HepG2 (cell line): ENCODE measurements around the gene TOP2B. TPM values are rescaled to one million over a fixed set of nuclear protein-coding genes. Genes with fewer than 3 reads are reported as not detected.

Experiments
- ATAC-seq: fragments of 200-7000 bp; cut with Tn5 transposase; 3 replicates; pipeline ENCODE4 v1.9.1; 2020; ENCODE audit warnings: mild to moderate bottlenecking, moderate library complexity
- BruUV-seq: library from RNA; stranded (reverse); fragments of 400-500 nt; replicated peaks from 2 replicates; lab custom pipeline; 2021; lab: Mats Ljungman, UMichigan
- CTCF ChIA-PET: fragments of 300-600 bp; formaldehyde crosslinking; extraction: SDS; loops from one replicate; lab custom pipeline; 2021; ENCODE audit warnings: low total read pairs, inconsistent platforms, low intra/inter-chr PET ratio; lab: Yijun Ruan, JAX
- POLR2A ChIA-PET: fragments of 350-600 bp; sonication (Branson Sonifier 250); formaldehyde crosslinking; loops from one replicate; lab custom pipeline; 2020; ENCODE audit warnings: antibody characterized with exemption, inconsistent platforms; lab: Yijun Ruan, JAX
- DNase-seq: peaks from one replicate; pipeline ENCODE4 v3.0.0-alpha.2; 2015; ENCODE audit warnings: low spot score
- FAIRE-seq: peaks from 3 replicates; lab custom pipeline; 2011; peaks lifted over from hg19 to GRCh38; lab: Jason Lieb, UNC
- H2AFZ ChIP-seq: one replicate; pipeline ENCODE4 v1.6.1; 2011; ENCODE audit warnings: low read length, inconsistent platforms
- H3K27ac ChIP-seq: fragments of 300-600 bp; 3 replicates; pipeline ENCODE4 v1.8.0; 2011; ENCODE audit warnings: mixed run types, mild to moderate bottlenecking, mixed read lengths, low read length, inconsistent platforms; ENCODE audit not compliant: insufficient read depth; ENCODE audit errors: extremely low read length
- H3K27me3 ChIP-seq, 2 experiments: fragments of 200-600 bp in 1 of 2; 2 replicates in 1 of 2; 3 replicates in 1 of 2; pipeline versions ENCODE4 v1.6.0 to v1.8.0; 2011; ENCODE audit warnings: low read length in 2 of 2, mild to moderate bottlenecking in 2 of 2, moderate library complexity in 2 of 2, inconsistent platforms in 1 of 2; ENCODE audit not compliant: insufficient read depth in 2 of 2, control insufficient read depth in 1 of 2
- H3K36me3 ChIP-seq, 2 experiments: fragments of 200-600 bp in 1 of 2; replicated peaks in 1 of 2; 2 replicates in 1 of 2; 3 replicates in 1 of 2; pipeline versions ENCODE4 v1.5.1 to v1.8.0; 2011; ENCODE audit warnings: low read length in 2 of 2, inconsistent platforms in 1 of 2; ENCODE audit not compliant: insufficient read depth in 2 of 2, control insufficient read depth in 1 of 2
- H3K4me1 ChIP-seq: 2 replicates; pipeline ENCODE4 v1.5.1; 2012; ENCODE audit warnings: low read length, inconsistent platforms; ENCODE audit not compliant: insufficient read depth
- H3K4me2 ChIP-seq: 2 replicates; pipeline ENCODE4 v1.6.0; 2011; ENCODE audit warnings: low read depth, low read length, inconsistent platforms
- H3K4me3 ChIP-seq, 3 experiments: fragments of 200-600 bp in 1 of 3; sonication (generic), shearing (Covaris generic) in 1 of 3; replicated peaks in 1 of 3; 2 replicates each; pipeline ENCODE4 v1.5.1; 2011 to 2016; ENCODE audit warnings: low read length in 3 of 3, inconsistent platforms in 2 of 3, low read depth in 2 of 3, mild to moderate bottlenecking in 2 of 3, control low read depth in 1 of 3, mixed read lengths in 1 of 3; ENCODE audit not compliant: insufficient read depth in 1 of 3
- H3K79me2 ChIP-seq: one replicate; pipeline ENCODE4 v1.6.1; 2011; ENCODE audit warnings: low read length, inconsistent platforms; ENCODE audit not compliant: insufficient read depth
- H3K9ac ChIP-seq: 2 replicates; pipeline ENCODE4 v1.6.0; 2011; ENCODE audit warnings: mild to moderate bottlenecking, low read depth, low read length, inconsistent platforms; ENCODE audit not compliant: insufficient read depth
- H3K9me3 ChIP-seq: 2 replicates; pipeline ENCODE4 v1.5.1; 2012; ENCODE audit warnings: mild to moderate bottlenecking, low read length
- H4K20me1 ChIP-seq: 2 replicates; pipeline ENCODE4 v1.6.0; 2011; ENCODE audit warnings: inconsistent platforms, mild to moderate bottlenecking, low read length, moderate library complexity; ENCODE audit not compliant: insufficient read depth
- HNRNPK ChIP-seq: fragments of 200-400 bp; formaldehyde crosslinking; IDR thresholded peaks from 2 replicates; pipeline ENCODE4 v1.6.1; 2018; ENCODE audit warnings: low read length, low read depth, moderate library complexity, mild to moderate bottlenecking; ENCODE audit not compliant: poor library complexity, severe bottlenecking
- NBN ChIP-seq: fragments of 450-650 bp; conservative IDR thresholded peaks from 2 replicates; pipeline ENCODE4 v1.6.1; 2017
- PHF21A ChIP-seq: sonication (generic); formaldehyde crosslinking; IDR thresholded peaks from 2 replicates; pipeline ENCODE4 v1.5.0; 2020; ENCODE audit warnings: mild to moderate bottlenecking, missing genetic modification reagents
- SALL1 ChIP-seq: sonication (generic); formaldehyde crosslinking; IDR thresholded peaks from 2 replicates; pipeline ENCODE4 v1.8.0; 2022; ENCODE audit warnings: mild to moderate bottlenecking, missing genetic modification reagents
- SIX1 ChIP-seq: sonication (generic); formaldehyde crosslinking; IDR thresholded peaks from 2 replicates; pipeline ENCODE4 v1.4.0; 2020; ENCODE audit warnings: missing genetic modification reagents, borderline replicate concordance
- THAP8 ChIP-seq: sonication (generic); formaldehyde crosslinking; IDR thresholded peaks from 2 replicates; pipeline ENCODE4 v1.5.1; 2020; ENCODE audit warnings: missing genetic modification reagents, mild to moderate bottlenecking, borderline replicate concordance
- ZBTB21 ChIP-seq: sonication (generic); formaldehyde crosslinking; IDR thresholded peaks from 2 replicates; pipeline ENCODE4 v1.4.0; 2020; ENCODE audit warnings: missing genetic modification reagents
- ZNF263 ChIP-seq: sonication (generic); formaldehyde crosslinking; IDR thresholded peaks from 2 replicates; pipeline ENCODE4 v1.4.0; 2020; ENCODE audit warnings: missing genetic modification reagents
- ZNF30 ChIP-seq: sonication (generic); formaldehyde crosslinking; IDR thresholded peaks from 2 replicates; pipeline ENCODE4 v1.5.0; 2020; ENCODE audit warnings: mild to moderate bottlenecking, missing genetic modification reagents
- ZSCAN5A ChIP-seq: sonication (generic); formaldehyde crosslinking; IDR thresholded peaks from 2 replicates; pipeline ENCODE4 v1.8.0; 2022; ENCODE audit warnings: mild to moderate bottlenecking, missing genetic modification reagents, borderline replicate concordance
- WGBS: methylation state at CpG from one replicate; pipeline ENCODE4 v1.1.6; 2017; ENCODE audit warnings: low lambda C conversion rate; 5-methylcytosine and 5-hydroxymethylcytosine counted together
- in situ Hi-C: cut with HindIII; loops from 2 replicates; pipeline ENCODE4 v1.10.0; 2017; ENCODE audit warnings: low pct_unique_long_range_greater_than_20kb; ENCODE audit not compliant: extremely low pct_ligation_motif_present
- intact Hi-C: fragments of 100-400 bp; cut with micrococcal nuclease; formaldehyde crosslinking; loops from one replicate; pipeline ENCODE4 v1.10.0; 2022; ENCODE audit not compliant: unreplicated experiment
- polyA plus RNA-seq, 8 experiments: library from polyadenylated mRNA; depleted of rRNA in 3 of 8; stranded (reverse) in 7 of 8; unstranded in 1 of 8; fragments of >200 nt; fragmentation: Illumina TruSeq in 4 of 8; extraction: Trizol in 4 of 8; gene quantifications; 2 replicates each; pipeline versions ENCODE4 v1.2.1 to v1.2.3, GENCODE V29; 2011 to 2016; ENCODE audit warnings: low read depth in 4 of 8, missing spikeins in 1 of 8, mixed read lengths in 1 of 8; ENCODE audit not compliant: insufficient read depth in 1 of 8
- total RNA-seq, 5 experiments: library from RNA; depleted of rRNA; stranded (reverse); fragments of >200 nt; fragmentation: Illumina TruSeq; extraction: Trizol; gene quantifications; 2 replicates each; pipeline ENCODE4 v1.2.3, GENCODE V29; 2016; ENCODE audit warnings: low read depth in 1 of 5
- TF ChIP-seq, protein P1 (sequence below): sonication (generic); formaldehyde crosslinking; IDR thresholded peaks from 2 replicates; pipeline ENCODE4 v1.5.0; 2020; ENCODE audit warnings: mild to moderate bottlenecking, missing genetic modification reagents, borderline replicate concordance

Gene TOP2B
- total and polyA plus RNA-seq, 2 of the 13 experiments (the other 11 are each of a cell fraction or from before 2014, with no cell fraction given), result 27.6 to 88.1 TPM

DNA sequence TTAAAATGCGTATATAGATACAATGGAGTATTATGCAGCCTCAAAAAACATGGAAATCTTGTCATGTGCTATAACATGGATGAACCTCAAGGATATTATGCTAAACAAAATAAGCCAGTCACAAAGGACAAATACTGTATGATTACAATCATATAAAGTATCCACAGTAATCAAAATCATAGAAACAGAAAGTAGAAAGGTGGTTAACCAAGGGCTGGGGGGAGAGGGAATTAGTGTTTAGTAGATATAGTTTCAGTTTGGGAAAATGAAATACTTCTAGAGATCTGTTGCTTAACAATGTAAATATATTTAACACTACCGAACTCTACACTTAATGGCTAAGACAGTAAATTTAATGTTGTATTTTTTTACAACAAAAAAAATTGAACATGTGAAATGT, 9.0 kb downstream of the TOP2B start (continued):
- no peak for TF ChIP-seq PHF21A
- TF ChIP-seq THAP8 (CRISPR knock-in tag), result no peak
- TF ChIP-seq SALL1 (CRISPR knock-in tag), result no peak

GRCh38 chr3:25654576-25654975, 10.1 kb downstream of the TOP2B start:
- H3K4me3 ChIP-seq, result no peak overlapping the region
- no peak for TF ChIP-seq ZBTB21
- peaks cover 29% of the 10 kb centered on the region for H4K20me1 ChIP-seq
- no peaks in the 10 kb centered on the region; a peak in 1 of 5 replicates for H3K36me3 ChIP-seq
- H2AFZ ChIP-seq, result no peak overlapping the region
- peaks cover 11% of the 10 kb centered on the region for H3K9me3 ChIP-seq
- no TSS peak for BruUV-seq
- peaks cover 16% of the 10 kb centered on the region for H3K4me1 ChIP-seq
- ChIA-PET CTCF (no interaction called here), POLR2A (no interaction called here)
- no peak overlapping the region for H3K27ac ChIP-seq
- H3K4me2 ChIP-seq, result no peak overlapping the region
- no peak for DNase-seq
- ATAC-seq, result no peak
- no peak overlapping the region for H3K9ac ChIP-seq
- no peak for FAIRE-seq
- no peaks in the 10 kb centered on the region for H3K27me3 ChIP-seq
- intact Hi-C loops (no loop called here), in situ Hi-C loops (loop anchor here (5.0 to 25.0 kb wide), 2 partner anchors 133 to 203 kb away; partner anchors contain the start of genes NGLY1 and OXSM)
- peaks cover 94% of the 10 kb centered on the region for H3K79me2 ChIP-seq

DNA sequence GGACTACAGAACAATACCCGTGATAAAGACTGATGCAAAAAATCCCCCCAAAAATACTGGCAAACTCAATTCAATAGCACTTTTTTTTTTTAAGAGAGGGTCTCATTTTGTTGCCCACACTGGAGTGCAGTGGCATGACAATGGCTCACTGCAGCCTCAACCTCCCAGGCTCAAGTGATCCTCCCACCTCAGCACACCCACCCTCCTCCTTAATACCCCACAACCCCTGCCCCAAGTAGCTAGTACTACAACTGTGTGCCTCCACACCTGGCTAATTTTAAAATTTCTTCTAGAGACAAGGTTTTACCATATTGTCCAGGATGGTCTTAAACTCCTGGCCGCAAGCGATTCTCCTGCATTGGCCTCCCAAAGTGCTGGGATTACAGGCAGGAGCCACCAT, 11.4 kb downstream of the TOP2B start:
- in situ Hi-C loops (loop anchor here (5.0 to 25.0 kb wide), 2 partner anchors 134 to 204 kb away; partner anchors contain the start of genes NGLY1 and OXSM), intact Hi-C loops (no loop called here)
- no peak overlapping the region for H3K4me3 ChIP-seq
- ChIA-PET POLR2A (no interaction called here), CTCF (no interaction called here)
- 95% methylated on average over 3 of the region's 3 CpGs for WGBS
- H3K27ac ChIP-seq, result no peak overlapping the region
- peaks cover 20% of the 10 kb centered on the region for H3K9me3 ChIP-seq
- no peaks in the 10 kb centered on the region for H3K36me3 ChIP-seq
- no peak overlapping the region for H3K4me2 ChIP-seq
- BruUV-seq, result no TSS peak
- DNase-seq (no peak), ATAC-seq (no peak), FAIRE-seq (no peak)
- H3K4me1 ChIP-seq, result peaks cover 9% of the 10 kb centered on the region
- H2AFZ ChIP-seq, result no peak overlapping the region
- H4K20me1 ChIP-seq, result peaks cover 25% of the 10 kb centered on the region
- H3K27me3 ChIP-seq, result no peaks in the 10 kb centered on the region
- no peak overlapping the region for H3K9ac ChIP-seq
- peaks cover 92% of the 10 kb centered on the region for H3K79me2 ChIP-seq
- TF ChIP-seq NBN, result no peak
- TF ChIP-seq, protein P1, sequence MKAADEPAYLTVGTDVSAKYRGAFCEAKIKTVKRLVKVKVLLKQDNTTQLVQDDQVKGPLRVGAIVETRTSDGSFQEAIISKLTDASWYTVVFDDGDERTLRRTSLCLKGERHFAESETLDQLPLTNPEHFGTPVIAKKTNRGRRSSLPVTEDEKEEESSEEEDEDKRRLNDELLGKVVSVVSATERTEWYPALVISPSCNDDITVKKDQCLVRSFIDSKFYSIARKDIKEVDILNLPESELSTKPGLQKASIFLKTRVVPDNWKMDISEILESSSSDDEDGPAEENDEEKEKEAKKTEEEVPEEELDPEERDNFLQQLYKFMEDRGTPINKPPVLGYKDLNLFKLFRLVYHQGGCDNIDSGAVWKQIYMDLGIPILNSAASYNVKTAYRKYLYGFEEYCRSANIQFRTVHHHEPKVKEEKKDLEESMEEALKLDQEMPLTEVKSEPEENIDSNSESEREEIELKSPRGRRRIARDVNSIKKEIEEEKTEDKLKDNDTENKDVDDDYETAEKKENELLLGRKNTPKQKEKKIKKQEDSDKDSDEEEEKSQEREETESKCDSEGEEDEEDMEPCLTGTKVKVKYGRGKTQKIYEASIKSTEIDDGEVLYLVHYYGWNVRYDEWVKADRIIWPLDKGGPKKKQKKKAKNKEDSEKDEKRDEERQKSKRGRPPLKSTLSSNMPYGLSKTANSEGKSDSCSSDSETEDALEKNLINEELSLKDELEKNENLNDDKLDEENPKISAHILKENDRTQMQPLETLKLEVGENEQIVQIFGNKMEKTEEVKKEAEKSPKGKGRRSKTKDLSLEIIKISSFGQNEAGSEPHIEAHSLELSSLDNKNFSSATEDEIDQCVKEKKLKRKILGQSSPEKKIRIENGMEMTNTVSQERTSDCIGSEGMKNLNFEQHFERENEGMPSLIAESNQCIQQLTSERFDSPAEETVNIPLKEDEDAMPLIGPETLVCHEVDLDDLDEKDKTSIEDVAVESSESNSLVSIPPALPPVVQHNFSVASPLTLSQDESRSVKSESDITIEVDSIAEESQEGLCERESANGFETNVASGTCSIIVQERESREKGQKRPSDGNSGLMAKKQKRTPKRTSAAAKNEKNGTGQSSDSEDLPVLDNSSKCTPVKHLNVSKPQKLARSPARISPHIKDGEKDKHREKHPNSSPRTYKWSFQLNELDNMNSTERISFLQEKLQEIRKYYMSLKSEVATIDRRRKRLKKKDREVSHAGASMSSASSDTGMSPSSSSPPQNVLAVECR, result no peak
- TF ChIP-seq HNRNPK, result no peak
- no peak for TF ChIP-seq ZSCAN5A
- no peak for TF ChIP-seq ZNF30 (CRISPR knock-in tag)
- TF ChIP-seq ZNF263 (CRISPR knock-in tag), result no peak
- TF ChIP-seq SIX1 (CRISPR knock-in tag), result no peak
